Endothelial cell of umbilical vein (primary cell): ENCODE measurements around the gene GDF3.
A peak's percentile ranks its signal among the peaks of the same experiment; 100 is the strongest.
"Not testable (repeated sequence)": the region's sequence is repeated elsewhere in the genome, so short reads cannot be mapped to it uniquely, and the experiment has no call there.

ENCODE experiments used
- CTCF ChIP-seq, 2 donors: IDR thresholded peaks; 1 replicate in 1 of 2; 2 replicates in 1 of 2; pipeline ENCODE4 v1.5.1; 2011; ENCODE audit warnings: low read length in 2 of 2, mild to moderate bottlenecking in 2 of 2, moderate library complexity in 2 of 2, control low read depth in 1 of 2, inconsistent platforms in 1 of 2, low read depth in 1 of 2; ENCODE audit not compliant: insufficient read depth in 1 of 2; ENCODE audit errors: extremely low read depth in 1 of 2
- EZH2 ChIP-seq: IDR thresholded peaks from 2 replicates; pipeline ENCODE4 v1.6.1; 2012; ENCODE audit warnings: borderline replicate concordance, low read depth, mild to moderate bottlenecking, moderate library complexity, low read length, inconsistent platforms; ENCODE audit not compliant: severe bottlenecking
- FOS ChIP-seq: IDR thresholded peaks from 2 replicates; pipeline ENCODE4 v1.6.1; 2011; ENCODE audit warnings: mild to moderate bottlenecking, low read length, moderate library complexity, borderline replicate concordance; ENCODE audit not compliant: insufficient read depth

GRCh38 chr12:7677432-7677888 is 18.1 kb downstream of the GDF3 start:
- not testable (repeated sequence) for TF ChIP-seq FOS, EZH2
- TF ChIP-seq CTCF (IDR thresholded peaks at IDR 0.05; ENCODE audit: extremely low read depth in 1 of 2, insufficient read depth in 1 of 2, low read depth in 1 of 2, low read length in 2 of 2), result peak; percentile 27 to 43
